Endothelial cell of umbilical vein (primary cell): ENCODE measurements around the gene ZNF385D. TPM values are rescaled to one million over a fixed set of nuclear protein-coding genes. Genes with fewer than 3 reads are reported as not detected.

Experiments
- BruUV-seq: library from RNA; stranded (reverse); fragments of 400-500 nt; replicated peaks from 2 replicates; lab custom pipeline; 2021; lab: Mats Ljungman, UMichigan
- CTCF ChIA-PET: fragments of 300-600, 350-600 bp; sonication (Branson Sonifier 250); formaldehyde crosslinking; loops from one replicate; lab custom pipeline; 2021; ENCODE audit warnings: antibody characterized with exemption, inconsistent platforms; lab: Charles Lee
- POLR2A ChIA-PET: fragments of 300-600, 350-600 bp; sonication (Branson Sonifier 250); formaldehyde crosslinking; loops from one replicate; lab custom pipeline; 2021; ENCODE audit warnings: antibody characterized with exemption, inconsistent platforms; lab: Charles Lee
- DNase-seq: peaks from one replicate; pipeline ENCODE4 v3.0.0-alpha.2; 2011; ENCODE audit warnings: low read depth, low spot score
- FAIRE-seq: peaks from 2 replicates; lab custom pipeline; 2011; peaks lifted over from hg19 to GRCh38; lab: Jason Lieb, UNC
- H2AFZ ChIP-seq: 2 replicates; pipeline ENCODE4 v1.6.0; 2012; ENCODE audit warnings: low read depth, low read length, control low read depth, inconsistent platforms
- H3K27ac ChIP-seq: 2 replicates; pipeline ENCODE4 v1.5.1; 2011; ENCODE audit warnings: low read depth, mild to moderate bottlenecking, control low read depth, low read length, moderate library complexity; ENCODE audit not compliant: insufficient read depth
- H3K27me3 ChIP-seq, 2 experiments: 2 replicates each; pipeline versions ENCODE4 v1.6.0 to v1.6.1; 2011; ENCODE audit warnings: low read length in 2 of 2, mixed read lengths in 1 of 2; ENCODE audit not compliant: control insufficient read depth in 2 of 2, insufficient read depth in 2 of 2
- H3K36me3 ChIP-seq, 2 experiments: 2 replicates in 1 of 2; 3 replicates in 1 of 2; pipeline ENCODE4 v1.5.1; 2011; ENCODE audit warnings: low read length in 2 of 2, mild to moderate bottlenecking in 1 of 2, moderate library complexity in 1 of 2; ENCODE audit not compliant: control insufficient read depth in 2 of 2, insufficient read depth in 2 of 2; ENCODE audit errors: extremely low read depth in 1 of 2
- H3K4me1 ChIP-seq: 3 replicates; pipeline ENCODE4 v1.5.1; 2011; ENCODE audit warnings: mild to moderate bottlenecking, low read length; ENCODE audit not compliant: control insufficient read depth, insufficient read depth; ENCODE audit errors: extremely low read depth
- H3K4me2 ChIP-seq: 2 replicates; pipeline ENCODE4 v1.6.1; 2011; ENCODE audit warnings: low read length, control low read depth, mixed read lengths; ENCODE audit not compliant: insufficient read depth
- H3K4me3 ChIP-seq, 3 experiments: fragments of 200-600 bp in 1 of 3; sonication (generic), shearing (Covaris generic) in 1 of 3; replicated peaks in 1 of 3; 2 replicates each; pipeline ENCODE4 v1.5.1; 2011 to 2016; ENCODE audit warnings: control low read depth in 3 of 3, low read length in 3 of 3, mild to moderate bottlenecking in 2 of 3, inconsistent platforms in 1 of 3, low read depth in 1 of 3, moderate library complexity in 1 of 3; ENCODE audit not compliant: insufficient read depth in 1 of 3
- H3K79me2 ChIP-seq: 2 replicates; pipeline ENCODE4 v1.6.0; 2012; ENCODE audit warnings: low read length, inconsistent platforms; ENCODE audit not compliant: control insufficient read depth, insufficient read depth
- H3K9ac ChIP-seq: replicated peaks from 2 replicates; pipeline ENCODE3; 2011; ENCODE audit warnings: low read length, control low read depth; ENCODE audit not compliant: insufficient read depth; ENCODE audit errors: extremely low read depth
- H3K9me1 ChIP-seq: replicated peaks from 3 replicates; pipeline ENCODE4 v1.6.0; 2011; ENCODE audit warnings: mild to moderate bottlenecking, low read length; ENCODE audit not compliant: control insufficient read depth, insufficient read depth; ENCODE audit errors: extremely low read depth
- H3K9me3 ChIP-seq: replicated peaks from 2 replicates; pipeline ENCODE4 v1.5.1; 2012; ENCODE audit warnings: low read length, inconsistent platforms; ENCODE audit not compliant: control insufficient read depth, insufficient read depth
- H4K20me1 ChIP-seq: replicated peaks from 2 replicates; pipeline ENCODE3; 2011; ENCODE audit warnings: mild to moderate bottlenecking, low read length; ENCODE audit not compliant: control insufficient read depth, insufficient read depth; ENCODE audit errors: extremely low read depth
- CTCF ChIP-seq, 2 donors: IDR thresholded peaks; 1 replicate in 1 of 2; 2 replicates in 1 of 2; pipeline ENCODE4 v1.5.1; 2011; ENCODE audit warnings: low read length in 2 of 2, mild to moderate bottlenecking in 2 of 2, moderate library complexity in 2 of 2, control low read depth in 1 of 2, inconsistent platforms in 1 of 2, low read depth in 1 of 2; ENCODE audit not compliant: insufficient read depth in 1 of 2; ENCODE audit errors: extremely low read depth in 1 of 2
- FOS ChIP-seq: IDR thresholded peaks from 2 replicates; pipeline ENCODE4 v1.6.1; 2011; ENCODE audit warnings: mild to moderate bottlenecking, low read length, moderate library complexity, borderline replicate concordance; ENCODE audit not compliant: insufficient read depth
- GATA2 ChIP-seq: IDR thresholded peaks from 2 replicates; pipeline ENCODE4 v1.7.0; 2011; ENCODE audit warnings: low read depth, mild to moderate bottlenecking, moderate library complexity, mixed read lengths, low read length; ENCODE audit not compliant: insufficient read length, insufficient read depth
- JUN ChIP-seq: IDR thresholded peaks from 2 replicates; pipeline ENCODE4 v1.6.1; 2011; ENCODE audit warnings: borderline replicate concordance, low read depth; ENCODE audit not compliant: insufficient read length, insufficient read depth
- MYC ChIP-seq: IDR thresholded peaks from one replicate; pipeline ENCODE4 v1.6.1; 2011; ENCODE audit warnings: mild to moderate bottlenecking, low read depth, low read length
- POLR2A ChIP-seq: IDR thresholded peaks from 2 replicates; pipeline ENCODE4 v1.6.1; 2012; ENCODE audit warnings: low read depth, mild to moderate bottlenecking, control low read depth, low read length
- POLR2AphosphoS5 ChIP-seq: IDR thresholded peaks from 2 replicates; pipeline ENCODE4 v1.6.1; 2012; ENCODE audit warnings: low read depth, mild to moderate bottlenecking, control low read depth, low read length, moderate library complexity; ENCODE audit not compliant: insufficient read depth
- dilution Hi-C: fragments of 300-500 bp; cut with MboI; formaldehyde crosslinking; loops from one replicate; pipeline ENCODE4 v1.15.0; 2019; ENCODE audit warnings: low sequenced_read_pairs; ENCODE audit not compliant: extremely low pct_ligation_motif_present
- intact Hi-C: fragments of 100-400 bp; cut with micrococcal nuclease; formaldehyde crosslinking; loops from one replicate; pipeline ENCODE4 v1.10.0; 2022
- polyA plus RNA-seq, 4 experiments: library from polyadenylated mRNA; depleted of rRNA in 3 of 4; stranded (reverse) in 3 of 4; unstranded in 1 of 4; fragments of >200 nt; gene quantifications; 2 replicates each; pipeline versions ENCODE4 v1.2.1 to v1.2.3, GENCODE V29; 2011 to 2012; ENCODE audit warnings: missing spikeins in 1 of 4
- total RNA-seq: library from RNA; stranded (reverse); gene quantifications from 2 replicates; pipeline ENCODE4 v1.2.3, GENCODE V29; 2021

ZNF385D gene
- total and polyA plus RNA-seq, 2 donors (not counting 3 experiments of a cell fraction or from before 2014, with no cell fraction given): not detected

GRCh38 chr3:21599890-21600289 is 151.1 kb downstream of the ZNF385D start:
- CTCF ChIA-PET: no interaction called here
- H3K36me3 ChIP-seq: no peaks in the 10 kb centered on the region

More at GRCh38 chr3:21599890-21600289, 151.1 kb downstream of the ZNF385D start:
- TF ChIP-seq MYC (no peak), GATA2 (no peak), POLR2AphosphoS5 (no peak), JUN (no peak), FOS (no peak), CTCF (IDR thresholded peaks at IDR 0.05; ENCODE audit: extremely low read depth in 1 of 2, insufficient read depth in 1 of 2, low read depth in 1 of 2, low read length in 2 of 2) (no peak), POLR2A (no peak)
- Histone ChIP-seq H3K9ac (no peak overlapping the region), H2AFZ (no peak overlapping the region), H3K27ac (no peak overlapping the region), H4K20me1 (no peaks in the 10 kb centered on the region), H3K27me3 (no peaks in the 10 kb centered on the region), H3K9me3 (no peaks in the 10 kb centered on the region), H3K4me1 (no peaks in the 10 kb centered on the region), H3K4me3 (no peak overlapping the region), H3K9me1 (no peaks in the 10 kb centered on the region), H3K79me2 (no peaks in the 10 kb centered on the region), H3K4me2 (no peak overlapping the region)
- DNase-seq (no peak), FAIRE-seq (no peak)
- BruUV-seq: no TSS peak
- intact Hi-C loops: no loop called here
- POLR2A ChIA-PET: no interaction called here
- dilution Hi-C loops: no loop called here
